Parathyroid adenoma (tissue), 2 donors: ENCODE results near the gene GSG1L2.

Source experiments
- H2AFZ ChIP-seq: fragments of 300-600 bp; sonication (generic); one replicate; pipeline ENCODE4 v1.7.0; 2017; ENCODE audit warnings: antibody characterized with exemption, mild to moderate bottlenecking
- H3K27ac ChIP-seq: fragments of 300-600 bp; sonication (generic); one replicate; pipeline ENCODE4 v1.7.0; 2017
- H3K27me3 ChIP-seq: fragments of 300-600 bp; sonication (generic); one replicate; pipeline ENCODE4 v1.7.0; 2017; ENCODE audit warnings: low read length; ENCODE audit not compliant: control insufficient read depth, insufficient read depth
- H3K36me3 ChIP-seq: fragments of 300-600 bp; sonication (generic); one replicate; pipeline ENCODE4 v1.7.0; 2017; ENCODE audit warnings: low read length; ENCODE audit not compliant: control insufficient read depth, insufficient read depth
- H3K4me1 ChIP-seq: fragments of 300-600 bp; sonication (generic); one replicate; pipeline ENCODE4 v1.7.0; 2017; ENCODE audit warnings: control low read depth
- H3K4me2 ChIP-seq: fragments of 300-600 bp; sonication (generic); one replicate; pipeline ENCODE4 v1.7.0; 2017; ENCODE audit warnings: low read length
- H3K4me3 ChIP-seq: fragments of 300-600 bp; sonication (generic); one replicate; pipeline ENCODE4 v1.7.0; 2017; ENCODE audit warnings: low read depth, low read length
- H3K79me2 ChIP-seq: fragments of 300-600 bp; sonication (generic); one replicate; pipeline ENCODE4 v1.7.0; 2017; ENCODE audit warnings: control low read depth
- H3K9ac ChIP-seq: fragments of 300-600 bp; sonication (generic); one replicate; pipeline ENCODE4 v1.7.0; 2017; ENCODE audit warnings: mild to moderate bottlenecking
- H3K9me3 ChIP-seq: fragments of 300-600 bp; sonication (generic); one replicate; pipeline ENCODE4 v1.7.0; 2017; ENCODE audit warnings: low read length; ENCODE audit not compliant: control insufficient read depth
- TF ChIP-seq, protein P1 (sequence below): fragments of 300-600 bp; sonication (generic); IDR thresholded peaks from one replicate; pipeline ENCODE4 v1.7.0; 2017; ENCODE audit warnings: antibody characterized with exemption, mild to moderate bottlenecking
- donor health status: primary hyperparathyroidism.

Gene GSG1L2

DNA sequence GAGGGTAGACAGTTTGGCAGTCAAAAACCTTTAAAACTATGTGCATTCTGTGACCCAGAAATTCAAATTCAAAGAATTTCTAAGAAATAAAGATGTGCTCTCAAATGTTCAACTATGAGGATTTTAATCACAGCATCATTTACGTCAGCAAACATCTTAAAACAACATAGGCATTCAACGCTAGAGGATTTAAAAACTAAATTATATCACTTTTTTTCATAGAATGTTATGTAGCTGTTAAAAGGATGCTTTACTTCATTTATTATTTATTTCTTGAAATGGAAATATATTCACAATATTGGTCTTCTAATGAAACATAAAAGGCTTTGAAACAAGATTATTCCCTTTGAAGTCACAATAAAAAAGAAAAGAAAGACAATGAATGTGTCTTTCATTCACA, 7.5 kb upstream of the GSG1L2 start:
- H2AFZ ChIP-seq: no peak overlapping the region
- H3K36me3 ChIP-seq: no peaks in the 10 kb centered on the region
- H3K27me3 ChIP-seq: no peaks in the 10 kb centered on the region
- H3K4me1 ChIP-seq: no peaks in the 10 kb centered on the region
- no peak overlapping the region for H3K27ac ChIP-seq
- H3K4me2 ChIP-seq: no peak overlapping the region
- H3K9me3 ChIP-seq: no peaks in the 10 kb centered on the region
- no peak overlapping the region for H3K9ac ChIP-seq
- H3K79me2 ChIP-seq: no peaks in the 10 kb centered on the region
- H3K4me3 ChIP-seq: no peak overlapping the region
- TF ChIP-seq, protein P1, sequence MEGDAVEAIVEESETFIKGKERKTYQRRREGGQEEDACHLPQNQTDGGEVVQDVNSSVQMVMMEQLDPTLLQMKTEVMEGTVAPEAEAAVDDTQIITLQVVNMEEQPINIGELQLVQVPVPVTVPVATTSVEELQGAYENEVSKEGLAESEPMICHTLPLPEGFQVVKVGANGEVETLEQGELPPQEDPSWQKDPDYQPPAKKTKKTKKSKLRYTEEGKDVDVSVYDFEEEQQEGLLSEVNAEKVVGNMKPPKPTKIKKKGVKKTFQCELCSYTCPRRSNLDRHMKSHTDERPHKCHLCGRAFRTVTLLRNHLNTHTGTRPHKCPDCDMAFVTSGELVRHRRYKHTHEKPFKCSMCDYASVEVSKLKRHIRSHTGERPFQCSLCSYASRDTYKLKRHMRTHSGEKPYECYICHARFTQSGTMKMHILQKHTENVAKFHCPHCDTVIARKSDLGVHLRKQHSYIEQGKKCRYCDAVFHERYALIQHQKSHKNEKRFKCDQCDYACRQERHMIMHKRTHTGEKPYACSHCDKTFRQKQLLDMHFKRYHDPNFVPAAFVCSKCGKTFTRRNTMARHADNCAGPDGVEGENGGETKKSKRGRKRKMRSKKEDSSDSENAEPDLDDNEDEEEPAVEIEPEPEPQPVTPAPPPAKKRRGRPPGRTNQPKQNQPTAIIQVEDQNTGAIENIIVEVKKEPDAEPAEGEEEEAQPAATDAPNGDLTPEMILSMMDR: no peak

DNA sequence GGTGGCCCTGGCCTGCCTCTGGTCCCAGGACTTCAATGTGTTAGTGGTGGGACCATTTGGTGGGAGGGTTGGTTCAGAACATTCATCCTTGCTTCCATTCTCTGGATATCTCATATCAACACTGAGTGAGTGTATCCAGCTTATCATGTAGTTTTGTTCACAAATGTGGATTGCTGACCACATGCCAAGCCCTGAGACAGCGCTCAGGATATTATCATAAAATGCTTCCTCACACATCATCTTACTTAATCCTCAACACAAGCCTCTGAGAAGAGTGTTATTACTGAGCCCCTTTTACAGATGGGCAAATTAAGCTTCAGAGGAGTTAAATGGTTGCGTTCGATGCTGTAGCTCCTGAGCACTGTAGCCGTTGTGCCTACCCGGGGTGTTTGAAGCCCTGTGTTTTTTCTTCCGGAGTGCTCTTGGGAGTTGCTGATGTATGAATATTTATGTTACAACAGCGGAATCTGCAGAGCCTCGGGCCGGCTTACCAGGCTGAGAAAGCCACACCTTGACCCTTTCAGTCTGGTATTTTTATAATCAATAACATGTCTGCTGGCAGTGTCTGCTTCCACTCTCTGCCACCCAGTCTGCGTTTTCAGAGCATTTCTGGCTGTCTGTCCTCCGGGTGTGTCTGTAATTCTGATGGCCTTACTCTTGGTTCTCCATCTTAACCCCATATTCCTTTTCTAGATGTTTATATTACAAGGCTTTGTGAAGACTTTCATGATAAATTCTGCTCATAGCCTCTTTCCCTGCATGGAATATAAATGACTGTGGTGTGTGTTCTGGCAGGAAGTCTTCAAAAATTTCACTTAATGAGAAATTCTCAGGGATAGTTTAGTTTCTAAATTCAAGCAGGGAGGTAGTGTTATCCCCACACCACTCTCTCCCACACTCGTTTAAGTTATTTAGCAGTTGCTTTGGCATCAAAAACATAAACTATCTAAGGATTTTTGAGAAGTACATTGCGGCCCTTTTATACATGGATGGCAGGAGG, 6.7 kb upstream of the GSG1L2 start:
- H3K4me1 ChIP-seq: no peaks in the 10 kb centered on the region
- H3K4me2 ChIP-seq: no peak overlapping the region
- TF ChIP-seq, protein P1: no peak
- H3K79me2 ChIP-seq: no peaks in the 10 kb centered on the region
- H2AFZ ChIP-seq: no peak overlapping the region
- H3K27ac ChIP-seq: no peak overlapping the region
- H3K36me3 ChIP-seq: no peaks in the 10 kb centered on the region
- no peaks in the 10 kb centered on the region for H3K27me3 ChIP-seq
- H3K4me3 ChIP-seq: no peak overlapping the region
- no peaks in the 10 kb centered on the region for H3K9me3 ChIP-seq
- no peak overlapping the region for H3K9ac ChIP-seq

DNA sequence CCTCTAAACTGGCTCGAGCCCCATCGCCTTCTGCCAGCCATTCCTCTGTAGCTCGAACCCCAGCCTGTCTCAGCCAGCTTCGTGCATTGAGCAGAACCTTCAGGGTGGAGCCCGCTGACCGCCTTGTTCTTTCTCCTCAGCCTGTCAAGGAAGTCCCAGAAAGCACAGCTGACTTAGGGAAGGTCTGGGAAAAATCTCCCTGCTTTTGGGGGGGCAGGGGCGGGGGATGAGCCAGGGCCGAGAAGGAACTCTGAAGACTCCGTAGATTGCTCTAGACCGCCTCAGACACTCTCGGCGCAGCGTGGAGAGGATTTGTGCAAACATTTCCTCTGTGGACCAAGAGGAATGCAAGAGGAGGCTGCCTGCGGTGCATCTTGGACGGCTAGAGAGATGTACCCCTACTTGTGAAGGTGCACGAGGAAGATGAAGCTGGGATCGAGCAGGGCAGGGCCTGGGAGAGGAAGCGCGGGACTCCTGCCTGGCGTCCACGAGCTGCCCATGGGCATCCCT, 3.8 kb upstream of the GSG1L2 start, which contains the start of gene GLP2R:
TSS of gene GLP2R (plus strand) at position 284 of the 510 bp plus-strand sequence. CDS start at position 424, 140 bp downstream.
- no peaks in the 10 kb centered on the region for H3K4me1 ChIP-seq
- H3K4me3 ChIP-seq: no peak within 1 kb of the TSS
- no peaks in the 10 kb centered on the region for H3K79me2 ChIP-seq
- H3K4me2 ChIP-seq: no peak within 1 kb of the TSS
- no peak within 1 kb of the TSS for H2AFZ ChIP-seq
- no peak within 1 kb of the TSS for H3K9ac ChIP-seq
- H3K9me3 ChIP-seq: no peaks in the 10 kb centered on the region
- TF ChIP-seq, protein P1: no peak
- no peaks in the 10 kb centered on the region for H3K36me3 ChIP-seq
- no peaks in the 10 kb centered on the region for H3K27me3 ChIP-seq
- H3K27ac ChIP-seq: no peak within 1 kb of the TSS

DNA sequence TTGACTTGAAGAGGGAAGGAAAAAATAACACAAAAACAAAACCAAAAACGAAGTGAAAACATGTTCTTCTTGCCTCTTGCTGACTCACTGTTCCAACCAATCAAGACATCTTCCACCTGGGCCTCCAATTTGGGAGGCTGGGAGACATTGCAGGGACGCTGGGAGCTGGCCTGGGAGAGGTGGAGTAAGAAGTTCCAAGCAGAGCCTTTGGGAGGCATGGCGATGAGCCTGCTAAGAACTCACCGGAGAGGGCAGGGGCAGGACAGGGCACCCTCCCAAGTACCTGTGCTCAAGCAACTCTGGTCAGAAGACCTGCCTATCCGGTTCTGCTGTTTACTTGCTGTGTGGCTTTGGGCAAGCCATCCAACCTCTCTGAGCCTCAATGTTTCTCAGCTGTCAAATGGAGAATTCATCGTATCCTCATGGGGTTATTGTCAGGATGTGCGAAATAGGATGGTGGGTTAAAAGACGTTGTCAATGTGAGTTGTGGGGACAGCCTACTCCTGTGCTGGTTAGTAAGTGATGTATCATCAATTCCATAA, 3.0 kb upstream of the GSG1L2 start:
- H3K36me3 ChIP-seq: no peaks in the 10 kb centered on the region
- H3K4me3 ChIP-seq: no peak overlapping the region
- H3K9ac ChIP-seq: no peak overlapping the region
- no peak overlapping the region for H2AFZ ChIP-seq
- H3K4me2 ChIP-seq: no peak overlapping the region
- no peaks in the 10 kb centered on the region for H3K27me3 ChIP-seq
- no peaks in the 10 kb centered on the region for H3K4me1 ChIP-seq
- TF ChIP-seq, protein P1: no peak
- no peaks in the 10 kb centered on the region for H3K9me3 ChIP-seq
- no peak overlapping the region for H3K27ac ChIP-seq
- no peaks in the 10 kb centered on the region for H3K79me2 ChIP-seq
